OCI-LY3 (cell line): ENCODE measurements around the gene RFWD3.

ENCODE experiments used
- H2AFZ ChIP-seq: fragments of 200-600, 300-600 bp; shearing (Covaris generic); 2 replicates; pipeline ENCODE4 v1.6.0; 2014; ENCODE audit warnings: antibody characterized with exemption, low read depth, low read length
- H3K27ac ChIP-seq: fragments of 200-600, 300-600 bp; sonication (generic); 2 replicates; pipeline ENCODE4 v1.5.1; 2014; ENCODE audit warnings: mild to moderate bottlenecking, low read length, moderate library complexity, mixed read lengths
- H3K27me3 ChIP-seq: fragments of 200-600, 300-600 bp; sonication (generic); 2 replicates; pipeline ENCODE4 v1.6.1; 2014; ENCODE audit warnings: low read depth, low read length, mixed read lengths
- H3K36me3 ChIP-seq: fragments of 200-600, 300-600 bp; sonication (generic); replicated peaks from 2 replicates; pipeline ENCODE3; 2014; ENCODE audit warnings: low read depth, low read length, mixed read lengths
- H3K4me1 ChIP-seq: fragments of 300-600, 200-600 bp; sonication (generic); 2 replicates; pipeline ENCODE4 v1.6.1; 2014; ENCODE audit warnings: low read length, mixed read lengths
- H3K4me2 ChIP-seq: fragments of 200-600, 300-600 bp; sonication (generic); 2 replicates; pipeline ENCODE4 v1.6.1; 2014; ENCODE audit warnings: low read length, mixed read lengths
- H3K4me3 ChIP-seq: fragments of 300-600, 200-600 bp; sonication (generic); 2 replicates; pipeline ENCODE4 v1.5.1; 2014; ENCODE audit warnings: antibody characterized with exemption, mild to moderate bottlenecking, low read length, moderate library complexity
- H3K79me2 ChIP-seq: fragments of 300-600, 200-600 bp; shearing (Covaris generic); 2 replicates; pipeline ENCODE4 v1.6.1; 2014; ENCODE audit warnings: mild to moderate bottlenecking, low read length, mixed read lengths
- H3K9ac ChIP-seq: fragments of 300-600, 200-600 bp; shearing (Covaris generic); 2 replicates; pipeline ENCODE4 v1.6.0; 2014; ENCODE audit warnings: mild to moderate bottlenecking, low read length, moderate library complexity
- H3K9me3 ChIP-seq: fragments of 200-600, 300-600 bp; shearing (Covaris generic); 2 replicates; pipeline ENCODE4 v1.6.1; 2014; ENCODE audit warnings: low read length, mixed read lengths; ENCODE audit not compliant: insufficient read depth
- H4K20me1 ChIP-seq: fragments of 200-600, 300-600 bp; sonication (generic); 2 replicates; pipeline ENCODE4 v1.6.1; 2016; ENCODE audit warnings: low read length, mixed read lengths; ENCODE audit not compliant: insufficient read depth
- CTCF ChIP-seq: fragments of 200-600, 300-600 bp; sonication (generic); IDR thresholded peaks from 2 replicates; pipeline ENCODE4 v1.5.1; 2014; ENCODE audit warnings: antibody characterized with exemption, low read length, low read depth
- EZH2phosphoT487 ChIP-seq: fragments of 200-600 bp; shearing (Covaris generic); IDR thresholded peaks from 2 replicates; pipeline ENCODE4 v1.6.1; 2018; ENCODE audit warnings: antibody characterized with exemption, mixed run types, low read depth

The RFWD3 gene

GRCh38 chr16:74713325-74713724, 46.6 kb upstream of the RFWD3 start:
- Histone ChIP-seq H3K4me1 (no peaks in the 10 kb centered on the region), H2AFZ (no peak overlapping the region), H3K4me2 (no peak overlapping the region), H3K9ac (no peak overlapping the region), H3K4me3 (no peak overlapping the region), H3K9me3 (no peaks in the 10 kb centered on the region), H3K36me3 (no peaks in the 10 kb centered on the region), H3K79me2 (no peaks in the 10 kb centered on the region), H4K20me1 (no peaks in the 10 kb centered on the region), H3K27ac (no peak overlapping the region), H3K27me3 (peaks cover 4% of the 10 kb centered on the region; the same call in 1 of the 2 replicates)
- TF ChIP-seq CTCF = no peak
- TF ChIP-seq EZH2phosphoT487 = no peak

DNA sequence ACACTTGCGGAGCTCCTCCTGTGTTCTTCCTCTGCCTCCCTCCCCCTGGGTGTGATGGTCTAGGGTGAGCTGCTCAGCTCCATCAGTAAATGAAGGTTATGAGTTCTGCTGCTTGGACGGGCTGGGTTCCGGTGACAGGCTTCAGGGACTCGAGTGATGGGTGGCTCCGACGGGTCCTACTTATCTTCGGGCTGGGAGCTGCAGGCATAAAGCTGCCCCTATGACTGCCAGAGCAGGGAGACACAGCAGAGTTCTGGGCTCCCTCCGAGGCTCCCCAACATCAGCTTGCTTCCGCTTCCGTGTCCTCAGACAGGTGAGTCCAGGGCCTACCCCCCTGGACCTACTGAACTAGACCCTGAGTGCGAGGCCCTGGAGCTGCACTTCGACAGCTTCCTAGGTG, 45.3 kb upstream of the RFWD3 start:
- no peak overlapping the region for H2AFZ ChIP-seq
- no peak overlapping the region for H3K27ac ChIP-seq
- H3K27me3 ChIP-seq = peaks cover 8% of the 10 kb centered on the region; the same call in 1 of the 2 replicates

DNA sequence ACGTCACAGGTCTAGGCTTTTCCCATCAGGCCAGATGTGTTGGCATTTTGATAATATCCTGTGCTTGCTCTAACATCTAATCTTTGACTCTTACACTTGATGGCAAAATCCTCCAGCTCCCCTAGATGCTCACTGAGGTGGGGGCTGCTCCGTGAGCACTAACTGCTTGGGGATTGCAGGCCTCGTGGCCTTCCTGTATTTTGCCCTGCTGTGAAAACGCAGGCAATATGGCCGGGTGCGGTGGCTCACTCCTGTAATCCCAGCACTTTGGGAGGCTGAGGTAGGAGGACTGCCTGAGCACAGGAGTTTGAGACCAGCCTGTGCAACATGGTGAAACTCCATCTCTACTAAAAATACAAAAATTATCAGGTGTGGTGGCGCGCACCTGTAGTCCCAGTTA, 43.7 kb upstream of the RFWD3 start:
- Histone ChIP-seq H3K9me3 (no peaks in the 10 kb centered on the region), H3K4me1 (no peaks in the 10 kb centered on the region), H4K20me1 (no peaks in the 10 kb centered on the region), H3K27me3 (peaks cover 8% of the 10 kb centered on the region; the same call in 1 of the 2 replicates), H3K27ac (no peak overlapping the region), H3K36me3 (no peaks in the 10 kb centered on the region), H3K79me2 (no peaks in the 10 kb centered on the region), H3K9ac (no peak overlapping the region), H3K4me2 (no peak overlapping the region), H2AFZ (no peak overlapping the region), H3K4me3 (no peak overlapping the region)
- no peak for TF ChIP-seq EZH2phosphoT487
- no peak for TF ChIP-seq CTCF

More for the DNA sequence above, 45.3 kb upstream of the RFWD3 start:
- H3K79me2 ChIP-seq = no peaks in the 10 kb centered on the region
- no peak overlapping the region for H3K4me3 ChIP-seq
- no peak overlapping the region for H3K9ac ChIP-seq
- H3K4me1 ChIP-seq = no peaks in the 10 kb centered on the region
- H4K20me1 ChIP-seq = no peaks in the 10 kb centered on the region
- H3K4me2 ChIP-seq = no peak overlapping the region
- H3K36me3 ChIP-seq = no peaks in the 10 kb centered on the region
- no peaks in the 10 kb centered on the region for H3K9me3 ChIP-seq
- TF ChIP-seq EZH2phosphoT487 (no peak), CTCF (no peak)

- Histone ChIP-seq H3K4me1 (no peaks in the 10 kb centered on the region), H2AFZ (no peak overlapping the region), H3K9ac (no peak overlapping the region), H3K9me3 (no peaks in the 10 kb centered on the region), H3K27me3 (peaks cover 8% of the 10 kb centered on the region; the same call in 1 of the 2 replicates), H3K36me3 (no peaks in the 10 kb centered on the region), H3K27ac (no peak overlapping the region), H3K4me3 (no peak overlapping the region), H3K4me2 (0 out of 2 replicates have a peak overlapping the region, but pooled peaks have one; percentile 12), H4K20me1 (no peaks in the 10 kb centered on the region), H3K79me2 (no peaks in the 10 kb centered on the region)
- TF ChIP-seq CTCF = peak; percentile 98
- TF ChIP-seq EZH2phosphoT487 = no peak
Measured at GRCh38 chr16:74709441-74709877, 42.8 kb upstream of the RFWD3 start.
